ENCODE results near the gene ARG2.
"Not testable (repeated sequence)": the region's sequence is repeated elsewhere in the genome, so short reads cannot be mapped to it uniquely, and the experiment has no call there.

- TF ChIP-seq, protein P1, sequence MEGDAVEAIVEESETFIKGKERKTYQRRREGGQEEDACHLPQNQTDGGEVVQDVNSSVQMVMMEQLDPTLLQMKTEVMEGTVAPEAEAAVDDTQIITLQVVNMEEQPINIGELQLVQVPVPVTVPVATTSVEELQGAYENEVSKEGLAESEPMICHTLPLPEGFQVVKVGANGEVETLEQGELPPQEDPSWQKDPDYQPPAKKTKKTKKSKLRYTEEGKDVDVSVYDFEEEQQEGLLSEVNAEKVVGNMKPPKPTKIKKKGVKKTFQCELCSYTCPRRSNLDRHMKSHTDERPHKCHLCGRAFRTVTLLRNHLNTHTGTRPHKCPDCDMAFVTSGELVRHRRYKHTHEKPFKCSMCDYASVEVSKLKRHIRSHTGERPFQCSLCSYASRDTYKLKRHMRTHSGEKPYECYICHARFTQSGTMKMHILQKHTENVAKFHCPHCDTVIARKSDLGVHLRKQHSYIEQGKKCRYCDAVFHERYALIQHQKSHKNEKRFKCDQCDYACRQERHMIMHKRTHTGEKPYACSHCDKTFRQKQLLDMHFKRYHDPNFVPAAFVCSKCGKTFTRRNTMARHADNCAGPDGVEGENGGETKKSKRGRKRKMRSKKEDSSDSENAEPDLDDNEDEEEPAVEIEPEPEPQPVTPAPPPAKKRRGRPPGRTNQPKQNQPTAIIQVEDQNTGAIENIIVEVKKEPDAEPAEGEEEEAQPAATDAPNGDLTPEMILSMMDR (IDR thresholded peaks at IDR 0.05), result not testable (repeated sequence)
- TF ChIP-seq POLR2A (IDR thresholded peaks at IDR 0.05), result not testable (repeated sequence)
These were observed 26.1 kb upstream of the ARG2 start for GRCh38 chr14:67593650-67594049.

Data from esophagus squamous epithelium (tissue), 4 donors.